Fibroblast of skin of abdomen (primary cell): Measurements from ENCODE around the gene AQP3. TPM values are rescaled to one million over a fixed set of nuclear protein-coding genes. Genes with fewer than 3 reads are reported as not detected.
A peak's percentile ranks its signal among the peaks of the same experiment; 100 is the strongest.
"Not testable (repeated sequence)": the region's sequence is repeated elsewhere in the genome, so short reads cannot be mapped to it uniquely, and the experiment has no call there.

Experiments
- DNase-seq: peaks from one replicate; pipeline ENCODE4 v3.0.0-alpha.2; 2013
- polyA plus RNA-seq, 2 experiments: library from polyadenylated mRNA; unstranded; fragments of 120-200 nt; gene quantifications; one replicate each; pipeline ENCODE4 v1.2.1, GENCODE V29; 2013; ENCODE audit not compliant: insufficient read length in 2 of 2

Gene AQP3
- polyA plus RNA-seq (2013, experiment 1 of 2; ENCODE audit: insufficient read length), result 1.2 TPM
- 1.7 TPM for polyA plus RNA-seq (2013, experiment 2 of 2; ENCODE audit: insufficient read length)

DNA sequence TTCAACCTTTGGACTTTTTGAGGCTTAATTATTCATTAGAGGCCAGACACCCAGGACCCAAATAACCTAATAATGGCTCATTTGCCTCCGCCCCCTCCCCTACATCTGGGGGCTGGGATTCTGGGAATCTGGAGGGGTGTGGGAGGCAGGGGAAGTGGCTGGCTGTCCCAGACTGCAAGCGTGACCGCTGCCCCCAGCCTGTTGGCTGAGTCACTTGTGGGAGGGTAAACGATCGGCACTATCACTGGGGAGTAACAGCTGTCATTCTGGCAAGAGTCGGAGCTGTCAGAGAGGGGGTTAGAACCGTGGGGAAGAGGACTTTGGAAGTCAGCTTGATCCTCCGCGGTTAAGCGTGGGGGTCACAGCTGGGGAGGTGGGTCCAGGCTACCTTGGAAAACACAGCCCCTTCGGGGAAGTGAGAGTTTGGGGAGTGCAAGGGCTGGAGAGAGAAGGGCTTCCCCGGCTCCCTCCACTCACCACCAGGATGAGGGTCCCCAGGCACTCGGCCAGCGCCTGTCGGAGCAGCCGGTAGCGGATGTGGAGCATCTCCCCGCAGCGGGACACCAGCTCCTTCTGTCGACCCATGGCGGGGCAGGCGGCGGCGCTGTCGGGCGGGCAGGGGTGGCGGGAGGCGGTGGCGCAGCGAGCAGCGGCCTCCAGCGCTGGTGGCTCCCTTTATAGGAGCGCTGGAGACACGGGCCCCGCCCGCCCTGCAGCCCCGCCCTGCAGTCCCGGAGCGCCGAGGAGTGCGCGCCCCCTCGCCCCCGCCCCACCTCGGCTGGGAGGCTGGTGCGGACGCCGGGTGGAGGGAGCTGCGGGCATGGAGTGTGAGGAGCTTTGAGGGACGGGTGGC lies at the start of gene AQP3:
Gene AQP3 (minus strand): TSS at position 648 of the 853 bp plus-strand sequence. CDS start 63 bp downstream, at position 585.
- peak; percentile 58 for DNase-seq

DNA sequence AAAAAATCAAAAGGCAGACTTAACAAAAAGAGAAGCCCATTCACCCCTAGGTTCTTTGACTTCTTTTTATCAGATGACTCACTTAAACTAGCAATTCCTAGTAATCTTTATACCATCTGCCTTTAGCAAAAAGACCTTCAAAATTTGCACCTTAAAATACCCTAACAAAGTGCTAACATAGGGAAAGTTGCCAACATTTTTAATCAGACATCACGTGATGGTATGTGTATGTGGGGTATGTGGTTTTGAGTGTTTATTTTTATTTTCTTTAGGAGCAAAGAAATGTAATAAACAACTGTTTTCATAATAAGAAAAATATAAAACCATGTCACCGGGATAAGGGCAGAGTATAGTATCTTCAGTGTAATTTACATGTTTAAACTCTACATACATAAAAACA lies 46.4 kb upstream of the AQP3 start:
- not testable (repeated sequence) for DNase-seq

DNA sequence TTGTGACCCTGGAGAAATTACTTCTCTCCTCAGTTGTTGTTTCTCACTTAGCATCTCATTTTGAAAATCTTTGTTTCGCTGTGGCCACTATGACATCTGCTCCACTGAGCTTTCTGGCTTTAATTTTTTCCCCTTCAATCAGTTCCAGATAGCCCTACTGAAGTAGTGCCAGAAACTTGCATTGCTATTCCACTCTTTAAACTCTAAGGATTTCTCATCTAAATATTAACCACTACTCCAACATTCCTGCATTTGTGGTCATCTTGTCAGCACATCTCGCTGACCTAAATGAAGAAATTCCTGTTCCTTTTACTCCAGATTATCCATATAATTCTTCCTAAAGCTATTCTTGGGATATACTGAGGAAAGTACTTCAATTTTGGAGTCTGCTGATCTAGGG lies 41.7 kb upstream of the AQP3 start:
- peak; percentile 84 for DNase-seq

DNA sequence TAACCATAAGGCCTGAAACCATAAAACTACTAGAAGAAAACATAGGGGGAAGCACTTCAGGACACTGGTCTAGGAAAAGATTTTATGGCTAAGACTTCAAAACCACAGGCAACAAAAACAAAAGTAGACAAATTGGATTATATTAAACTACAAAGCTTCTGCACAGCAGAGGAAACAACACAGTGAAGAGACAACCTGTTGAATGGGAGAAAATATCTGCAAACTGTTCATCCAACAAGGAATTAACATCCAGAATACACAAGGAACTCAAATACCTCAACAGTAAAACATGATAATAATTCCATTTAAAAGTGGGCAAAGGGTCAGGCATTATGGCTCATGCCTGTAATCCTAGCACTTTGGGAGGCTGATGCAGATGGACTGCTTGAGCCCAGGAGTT lies 37.9 kb upstream of the AQP3 start:
- not testable (repeated sequence) for DNase-seq

DNA sequence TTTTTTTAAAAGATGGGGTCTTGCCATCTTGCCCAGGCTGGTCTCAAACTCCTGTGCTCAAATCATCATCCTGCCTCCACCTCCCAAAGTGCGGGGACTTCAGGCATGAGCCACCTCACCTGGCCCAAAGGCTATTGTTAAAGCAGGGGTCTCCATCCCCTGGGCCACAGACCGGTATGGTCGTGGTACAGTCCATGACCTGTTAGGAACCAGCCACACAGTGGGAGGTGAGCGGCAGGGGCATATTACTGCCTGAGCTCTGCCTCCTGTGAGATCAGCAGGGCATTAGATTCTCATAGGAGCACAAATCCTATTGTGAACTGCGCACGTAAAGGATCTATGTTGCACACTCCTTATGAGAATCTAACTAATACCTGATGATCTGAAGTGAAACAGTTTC lies 33.6 kb upstream of the AQP3 start:
- no peak for DNase-seq

DNA sequence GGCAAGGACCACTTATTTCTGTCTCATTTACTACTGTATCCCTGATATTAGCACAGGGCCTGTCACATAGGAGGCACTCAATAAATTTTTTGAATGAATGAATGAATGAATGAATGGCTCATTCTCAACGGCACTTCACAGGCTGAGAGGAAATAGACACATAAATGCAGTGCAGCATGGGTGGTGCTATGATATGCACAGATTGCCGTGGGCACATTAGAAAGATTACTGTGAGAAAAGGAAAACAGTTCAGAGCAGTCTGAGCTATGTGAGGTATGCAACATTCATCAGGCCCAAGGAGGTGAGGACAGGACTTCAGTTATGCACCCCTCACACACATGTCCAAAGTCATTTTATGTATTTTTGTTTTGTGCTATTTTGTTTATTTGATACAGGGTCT lies 32.7 kb upstream of the AQP3 start:
- DNase-seq, result peak; percentile 28

DNA sequence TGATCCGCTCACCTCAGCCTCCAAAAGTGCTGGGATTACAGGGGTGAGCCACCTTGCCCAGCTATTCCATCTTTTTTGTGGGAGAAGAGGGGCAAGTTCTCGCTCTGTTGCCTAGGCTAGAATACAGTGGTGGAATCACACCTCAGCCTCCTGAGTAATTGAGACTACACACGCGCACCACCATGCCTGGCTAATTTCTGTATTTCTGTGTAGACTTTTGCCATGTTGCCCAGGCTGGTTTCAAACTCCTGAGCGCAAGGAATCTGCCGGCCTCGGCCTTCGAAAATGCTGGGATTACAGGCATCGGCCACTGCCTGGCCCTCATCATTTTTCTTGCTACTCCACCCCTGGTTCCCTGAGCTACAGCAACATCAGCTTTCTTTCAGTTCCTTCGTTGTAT lies 29.1 kb upstream of the AQP3 start:
- no peak for DNase-seq

DNA sequence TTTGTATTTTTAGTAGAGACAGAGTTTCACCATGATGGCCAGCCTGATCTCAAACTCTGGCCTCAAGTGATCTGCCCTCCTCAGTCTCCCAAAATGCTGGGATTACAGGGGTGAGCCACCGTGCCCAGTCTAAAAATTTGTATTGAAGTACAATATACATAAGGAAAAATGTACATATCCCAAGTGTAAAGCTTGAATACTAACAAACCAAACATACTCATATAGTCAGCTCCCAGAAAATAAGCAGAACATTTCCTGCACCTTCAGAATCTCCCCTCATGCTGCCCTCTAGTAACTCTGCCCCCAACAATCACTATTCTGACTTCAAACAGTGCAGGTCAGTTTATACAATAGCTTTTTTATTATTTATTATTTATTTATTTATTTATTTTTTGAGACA lies 28.0 kb upstream of the AQP3 start:
- DNase-seq, result no peak

DNA sequence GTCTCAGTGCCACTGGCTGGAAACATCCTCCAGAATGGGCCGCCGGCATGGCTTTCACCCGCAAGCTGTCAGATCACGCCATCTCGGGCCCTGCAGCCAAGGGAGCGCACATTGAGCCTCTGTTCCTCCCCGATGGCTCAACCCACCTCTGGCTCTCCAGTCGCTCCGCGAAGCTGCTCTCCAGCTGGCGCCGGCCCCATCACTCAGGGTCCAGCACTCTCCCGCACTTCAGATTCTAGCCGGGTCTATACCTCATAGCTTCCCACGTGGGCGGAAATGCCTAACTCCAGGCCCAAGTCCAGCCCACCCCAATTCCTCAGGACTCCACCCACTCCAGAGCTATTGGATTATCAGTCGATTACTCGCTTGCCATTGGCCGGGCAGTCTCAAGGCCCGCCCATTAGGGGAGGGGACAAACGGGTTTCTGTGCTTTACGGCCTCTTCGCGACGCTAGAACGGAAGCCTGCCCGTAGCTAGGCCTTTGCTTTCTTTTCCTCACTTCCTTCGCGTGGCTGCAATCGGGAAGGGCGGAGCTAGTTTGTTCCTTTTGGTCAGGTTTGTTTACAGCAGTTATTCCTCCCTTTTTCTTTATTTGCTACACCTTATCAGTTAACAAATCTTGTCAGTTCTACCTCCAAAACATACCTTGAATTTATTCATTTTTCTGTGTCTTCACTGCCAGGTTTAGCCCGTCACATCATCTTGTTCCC lies 26.4 kb upstream of the AQP3 start, which contains the start of gene NOL6:
Gene NOL6 (minus strand): TSS at position 282 of the 710 bp plus-strand sequence. CDS start 82 bp downstream, at position 200.
- peak; percentile 99 for DNase-seq

DNA sequence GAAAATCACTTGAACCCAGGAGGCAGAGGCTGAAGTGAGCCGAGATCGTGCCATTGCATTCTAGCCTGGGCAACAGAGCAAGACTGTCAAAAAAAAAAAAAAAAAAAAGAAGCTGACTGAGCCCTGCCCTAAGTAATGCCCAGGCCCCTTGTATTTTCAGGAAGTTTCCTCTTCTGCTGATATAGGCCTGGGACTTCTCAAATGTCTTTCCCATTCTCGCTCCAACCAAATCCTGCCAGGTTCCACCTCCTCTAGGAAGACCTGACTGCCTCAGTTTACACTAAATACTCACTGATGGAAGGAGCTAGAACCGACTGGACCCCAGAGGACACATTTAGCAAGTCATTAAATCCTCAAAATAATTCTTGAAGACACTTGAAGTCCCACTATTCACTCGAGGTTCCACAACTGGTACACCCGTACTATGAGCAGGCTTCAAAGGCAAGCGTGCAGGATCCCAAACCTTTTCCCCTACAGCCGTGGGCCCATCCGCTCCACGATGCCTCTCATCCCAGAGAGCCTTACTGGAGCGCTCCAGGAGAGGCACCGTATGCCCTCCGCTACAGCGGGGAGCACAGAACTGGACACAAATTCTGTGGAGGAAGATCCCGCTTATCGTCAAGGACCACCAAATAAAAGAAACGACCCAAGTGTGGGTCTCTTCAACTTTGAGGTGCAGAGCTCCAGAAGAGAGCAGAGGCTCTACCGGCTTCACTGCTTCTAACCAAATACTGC lies 25.7 kb upstream of the AQP3 start:
- DNase-seq, result no peak

DNA sequence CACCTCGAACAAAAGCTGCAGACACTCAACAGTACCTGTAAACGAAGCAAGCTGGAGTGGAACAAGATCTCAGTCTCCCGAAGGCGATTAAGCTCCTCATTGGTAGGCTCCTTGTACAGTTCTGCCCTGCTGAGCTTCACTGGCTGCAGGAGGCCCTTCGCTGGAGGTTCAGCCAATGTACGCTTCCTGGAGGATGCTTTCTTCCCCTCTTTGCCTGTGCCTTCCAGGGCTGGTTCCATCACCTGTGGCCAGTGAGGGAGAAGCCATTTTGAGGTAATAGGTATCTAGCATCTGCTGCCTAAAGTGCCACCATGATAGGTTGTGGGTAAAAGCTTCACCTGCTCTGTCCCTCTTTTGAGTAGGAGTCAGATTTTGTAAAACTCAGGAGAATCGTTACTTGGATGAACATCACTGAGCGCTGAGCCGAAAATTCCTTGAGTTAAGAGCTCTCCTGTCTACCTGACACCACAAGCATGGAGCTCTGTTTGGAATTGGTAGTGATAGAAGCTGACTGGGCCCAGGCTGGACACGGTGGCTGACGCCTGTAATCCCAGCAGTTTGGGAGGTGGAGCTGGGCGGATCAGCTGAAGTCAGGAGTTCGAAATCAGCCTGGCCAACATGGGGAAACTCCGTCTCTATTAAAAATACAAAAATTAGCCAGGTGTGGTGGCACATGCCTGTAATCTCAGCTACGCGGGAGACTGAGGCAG lies 24.9 kb upstream of the AQP3 start:
- DNase-seq, result no peak

DNA sequence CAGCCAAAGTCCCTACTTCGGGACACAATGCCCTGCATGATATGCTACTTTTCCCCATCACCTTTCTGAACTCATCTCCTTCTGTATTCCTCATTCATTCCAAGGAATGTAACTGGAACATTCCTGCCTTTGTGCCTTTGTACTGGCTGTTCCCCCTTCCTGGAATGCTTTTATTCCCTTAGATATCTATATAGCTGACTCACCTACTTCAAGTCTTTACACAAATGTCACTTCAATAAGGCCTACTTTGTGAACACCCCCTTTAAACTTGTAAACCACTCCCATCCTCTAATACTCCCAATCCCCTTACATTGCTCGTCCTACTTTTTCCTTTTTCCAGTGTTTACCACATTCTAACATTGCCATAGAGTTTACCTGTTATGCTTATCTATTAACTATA lies 24.0 kb upstream of the AQP3 start:
- DNase-seq, result no peak

DNA sequence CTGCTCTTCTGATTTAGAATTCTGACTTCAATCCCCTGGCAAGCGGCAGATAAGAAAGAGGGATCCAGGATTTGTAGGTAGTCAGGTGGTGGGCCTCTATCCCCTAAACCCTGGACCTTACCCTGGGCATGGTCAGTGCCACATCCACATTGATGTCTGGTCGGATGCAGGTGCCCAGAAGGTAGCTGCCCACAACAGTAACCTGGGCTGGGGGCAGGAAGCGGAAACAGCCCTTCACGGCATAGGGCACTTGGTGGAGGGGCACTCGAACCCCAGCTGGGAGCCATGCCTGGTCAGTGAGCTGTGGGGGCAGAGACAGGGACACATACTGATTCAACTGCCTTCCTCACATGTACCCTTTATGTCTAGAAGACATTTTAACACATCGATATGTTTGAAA lies 22.5 kb upstream of the AQP3 start:
- no peak for DNase-seq

DNA sequence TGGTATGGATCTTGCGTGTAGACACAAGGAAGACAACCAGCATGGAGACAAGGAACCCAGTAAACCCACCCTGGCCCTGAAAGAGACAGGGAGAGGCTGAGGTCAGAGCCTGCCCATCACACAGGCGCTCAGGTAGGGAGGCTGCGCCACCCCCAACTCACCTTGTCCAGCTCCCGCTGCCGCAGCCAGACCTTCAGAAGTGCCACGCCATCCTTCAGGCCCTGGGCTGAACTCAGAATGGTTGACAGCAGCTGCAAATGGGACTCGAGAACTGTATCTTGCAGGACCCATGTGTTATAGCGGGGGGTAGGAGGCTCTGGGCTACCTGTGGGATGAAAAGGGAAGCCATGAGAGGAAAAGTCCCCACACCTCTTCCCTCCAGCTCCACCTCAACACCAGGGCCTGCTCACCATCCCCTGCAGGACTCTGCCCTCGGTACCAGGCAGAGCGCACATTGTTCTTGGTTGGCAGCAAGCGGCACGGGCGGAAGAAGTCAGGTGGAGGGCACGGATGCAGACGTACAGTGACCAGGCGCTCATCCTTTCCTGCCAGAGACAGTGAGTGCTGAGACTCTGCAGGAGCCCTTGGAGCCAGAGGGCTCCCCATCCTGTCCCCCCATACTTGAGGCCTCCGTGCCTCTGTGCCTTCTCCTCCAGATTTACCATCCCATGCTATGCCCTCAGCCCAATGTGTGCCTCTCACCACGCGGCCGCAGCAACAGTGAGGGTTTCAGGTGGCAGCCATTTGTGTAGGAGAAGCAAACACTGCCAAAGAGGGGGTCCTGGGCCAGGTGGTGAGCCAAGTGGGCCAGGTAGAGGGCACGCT lies 21.6 kb upstream of the AQP3 start:
- DNase-seq, result no peak

DNA sequence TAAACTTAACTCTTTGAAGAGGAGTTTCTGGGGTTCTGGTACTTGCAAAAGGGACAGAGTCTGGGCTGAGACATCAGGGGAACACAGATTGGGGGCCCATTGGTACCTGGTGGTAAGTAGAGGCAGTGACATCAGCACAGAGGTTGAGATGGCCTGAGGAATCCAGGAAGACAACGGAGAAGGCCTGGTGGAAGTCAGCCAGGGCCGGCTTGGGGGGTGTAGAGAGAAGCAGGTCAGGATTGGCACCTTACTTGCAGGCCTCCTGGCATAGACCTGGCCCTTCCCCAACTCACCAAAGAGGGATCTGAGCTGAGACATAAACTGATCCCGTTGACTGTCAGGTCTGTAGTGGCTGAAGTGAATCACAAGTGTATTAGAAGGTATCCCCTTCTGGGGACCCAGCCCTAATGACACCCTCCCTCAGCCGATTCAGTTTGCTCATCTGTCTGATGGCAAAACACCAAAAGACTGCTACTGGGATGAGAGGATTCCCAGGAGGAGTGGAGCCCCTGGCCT lies 20.9 kb upstream of the AQP3 start:
- no peak for DNase-seq

DNA sequence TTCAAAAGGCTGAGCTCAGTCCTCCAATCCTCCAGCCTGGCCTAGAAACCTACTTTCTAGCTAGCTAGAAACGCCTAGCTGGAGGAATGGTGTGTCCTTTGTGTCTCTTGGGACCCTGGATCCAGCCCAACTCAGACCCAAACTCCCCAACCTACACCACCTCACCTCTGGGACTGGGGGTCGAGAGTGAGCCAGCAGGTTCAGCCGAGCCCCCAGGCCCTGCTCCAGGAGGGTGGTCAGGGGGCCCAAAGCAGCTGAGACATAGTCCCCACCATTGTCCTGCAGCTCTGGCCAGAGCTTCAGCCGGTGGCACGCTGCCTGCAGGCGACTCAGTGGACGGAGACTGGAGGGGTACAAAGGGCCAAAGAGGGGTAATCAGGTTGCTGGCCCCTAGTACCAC lies 20.1 kb upstream of the AQP3 start:
- DNase-seq, result no peak

DNA sequence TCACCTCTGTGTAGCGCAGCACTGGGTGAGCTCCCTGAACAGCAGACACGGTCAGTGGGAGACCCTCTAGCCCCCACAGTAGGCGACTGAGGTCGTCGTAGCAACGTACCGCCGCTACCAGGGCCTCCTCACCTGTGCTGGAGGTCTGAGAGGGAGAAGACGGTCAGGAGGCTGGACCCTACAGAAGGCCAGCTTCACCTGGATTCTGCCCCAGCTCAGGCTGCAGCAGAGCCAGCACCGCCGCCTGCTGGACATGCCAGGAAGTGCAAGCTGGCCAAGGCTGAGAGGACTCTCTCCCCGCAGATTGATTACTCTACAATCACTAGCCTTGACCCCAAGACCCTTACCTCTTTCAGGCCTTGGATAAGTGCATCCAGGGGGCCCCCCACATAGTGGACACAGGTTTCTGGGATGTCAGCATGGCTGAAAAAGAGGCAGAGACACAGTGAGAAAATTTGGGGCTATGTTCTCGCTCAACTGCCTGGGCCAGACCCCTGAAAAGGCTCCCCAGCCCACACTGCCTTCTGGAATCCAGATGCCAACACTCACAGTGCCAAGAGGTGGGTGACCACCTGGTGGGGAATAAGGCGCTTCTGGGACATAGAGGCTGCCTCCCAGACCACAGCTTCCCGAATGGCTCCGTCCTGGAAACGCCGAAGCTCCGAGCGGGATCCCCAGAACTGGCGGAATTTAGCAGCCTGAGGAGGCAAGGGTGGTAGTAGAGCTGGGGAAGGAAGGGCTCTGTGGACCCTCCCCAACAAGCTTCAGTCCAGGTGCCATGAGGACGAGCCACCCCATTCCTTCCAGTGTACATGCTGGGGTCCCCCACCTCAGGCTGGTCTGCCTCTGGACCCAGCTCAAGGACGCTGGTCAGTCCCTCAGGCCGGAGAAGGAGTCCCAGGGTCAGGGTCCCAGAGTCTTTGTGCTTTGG lies 19.4 kb upstream of the AQP3 start:
- DNase-seq, result peak; percentile 20

DNA sequence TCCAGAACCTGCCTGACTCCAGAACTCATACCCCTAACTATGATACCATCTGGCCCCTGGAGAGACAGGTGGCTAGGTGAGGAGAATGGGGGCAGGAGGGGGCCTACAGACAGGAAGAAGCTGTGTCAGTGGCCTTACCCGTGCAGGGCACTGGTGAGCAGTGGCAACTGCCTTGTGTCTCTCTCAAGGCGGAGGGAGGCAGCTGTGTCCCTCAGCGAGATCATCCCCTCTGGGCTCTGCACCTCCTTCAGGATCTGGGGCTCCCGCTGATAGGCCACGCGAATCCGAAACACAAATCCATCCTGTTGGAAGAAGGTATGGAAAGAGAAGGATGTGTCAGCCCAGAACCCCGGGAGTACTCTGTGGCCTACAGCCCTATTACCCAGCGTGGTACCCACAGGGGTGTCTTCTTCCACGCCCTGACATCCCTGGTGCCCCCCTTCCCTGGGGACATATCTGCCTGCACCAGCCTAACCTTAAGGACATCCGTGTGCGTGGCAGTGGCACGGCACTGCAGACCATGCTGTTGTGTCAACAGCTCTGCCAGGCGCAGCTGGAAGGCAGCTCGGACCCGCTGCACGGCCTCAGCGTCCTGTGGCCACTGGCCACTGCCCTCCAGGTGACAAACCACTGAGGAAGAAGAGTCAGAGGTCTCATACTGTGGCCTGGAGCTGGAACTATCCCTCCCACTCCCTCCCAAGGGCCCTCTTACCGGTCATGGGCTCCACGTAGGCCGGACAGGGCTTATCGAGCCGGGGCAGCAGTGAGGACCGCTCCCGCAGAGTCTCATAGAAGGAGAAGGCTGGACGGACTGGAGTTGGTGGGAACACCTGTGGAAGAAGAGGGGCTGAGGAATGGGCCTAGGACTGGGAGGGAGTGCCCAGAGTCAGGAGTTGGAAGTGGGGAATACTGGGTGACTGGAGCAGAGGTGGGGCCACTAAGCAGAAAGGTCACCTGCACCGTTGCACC lies 18.5 kb upstream of the AQP3 start:
- DNase-seq, result no peak

DNA sequence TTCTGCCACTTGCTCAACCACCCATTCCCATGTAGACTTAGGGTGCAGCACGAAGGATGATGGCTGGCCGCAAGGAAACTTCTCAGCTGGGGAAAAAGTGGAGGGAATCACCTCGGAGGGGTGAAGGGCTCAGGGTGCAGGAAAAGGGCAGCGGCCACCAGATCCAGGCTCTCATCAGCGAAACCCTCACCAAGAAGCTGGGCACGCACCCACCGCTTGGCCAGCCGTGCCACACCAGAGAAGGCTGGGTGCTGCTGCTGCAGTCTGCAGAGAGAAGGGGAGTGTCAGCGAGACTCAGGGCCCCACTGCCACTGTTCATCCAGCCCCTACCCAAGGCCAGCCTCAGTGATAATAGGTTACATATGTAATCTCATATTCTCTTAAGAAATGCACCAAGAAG lies 17.7 kb upstream of the AQP3 start:
- DNase-seq, result no peak
